Right lobe of liver (tissue), 4 donors: Measurements from ENCODE around the gene CCDC85C.

Experiments used
- CTCF ChIP-seq, 4 donors: fragments of 200-600 bp in 3 of 4; fragments of 450-650 bp in 1 of 4; IDR thresholded peaks; one replicate each; pipeline versions ENCODE4 v1.5.1 to v1.8.0; 2016 to 2022; ENCODE audit warnings: antibody characterized with exemption in 4 of 4, mild to moderate bottlenecking in 2 of 4
- POLR2A ChIP-seq: fragments of 450-650 bp; IDR thresholded peaks from one replicate; pipeline ENCODE4 v1.6.1; 2017; ENCODE audit warnings: antibody characterized with exemption, mild to moderate bottlenecking
- donor health status: DM: no; HTN: no; CAD: no.
- donor health status: DM: no; HTN: no; CAD: no.
- donor health status: DM: no; HTN: yes; CAD: no.

DNA sequence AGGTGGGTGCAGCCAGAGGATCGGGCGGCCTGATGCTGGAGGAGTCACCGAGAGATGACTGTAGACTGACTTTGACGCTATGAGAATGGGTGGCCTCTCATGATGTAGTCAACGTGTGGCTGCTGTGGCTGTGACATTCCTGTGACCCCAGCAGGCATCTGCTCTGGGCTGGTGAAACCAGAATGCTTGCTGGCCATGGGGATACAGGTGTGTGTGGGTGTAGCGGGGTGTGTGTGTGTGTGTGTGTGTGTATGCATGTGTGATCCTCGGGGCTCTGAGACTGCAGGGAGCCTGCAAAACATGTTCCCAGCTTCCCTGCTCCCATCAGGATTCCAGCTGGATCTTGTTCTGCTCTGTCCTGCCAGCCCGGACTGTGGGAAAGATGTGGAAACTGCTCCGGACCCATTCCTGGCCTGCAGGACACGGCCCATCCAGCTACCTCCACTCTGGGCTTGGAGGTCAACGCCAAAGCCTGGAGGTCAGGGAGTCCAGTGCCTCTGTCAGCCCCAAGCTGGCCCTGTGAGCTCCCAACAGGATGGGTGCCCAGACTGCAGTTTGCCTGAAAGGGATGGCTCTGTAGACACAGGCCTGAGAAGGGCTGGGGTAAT lies 22.1 kb upstream of the CCDC85C start:
- TF ChIP-seq CTCF (IDR thresholded peaks at IDR 0.05) (no peak), POLR2A (no peak)
